ENCODE results near the gene POLR1F.

DNA sequence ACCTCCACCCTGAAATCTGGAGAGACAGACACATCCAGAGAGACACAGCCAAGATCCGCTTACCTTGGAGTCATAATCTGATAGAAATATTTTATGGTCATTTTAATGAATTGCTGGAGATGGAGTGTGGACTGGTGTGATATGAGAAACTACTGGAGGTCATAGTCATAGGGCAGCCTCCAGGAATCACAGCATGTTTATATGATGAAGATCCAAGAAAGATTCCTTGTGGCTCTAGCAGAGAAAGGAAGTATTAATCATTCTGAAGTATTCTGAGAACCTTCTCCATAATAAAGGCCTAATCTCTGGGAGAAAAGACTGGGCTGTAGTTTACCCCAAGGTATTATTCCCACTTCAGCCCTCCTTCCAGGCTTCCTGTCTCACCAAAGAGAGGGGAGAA is 38.0 kb downstream of the POLR1F start:
- TF ChIP-seq, protein P1, sequence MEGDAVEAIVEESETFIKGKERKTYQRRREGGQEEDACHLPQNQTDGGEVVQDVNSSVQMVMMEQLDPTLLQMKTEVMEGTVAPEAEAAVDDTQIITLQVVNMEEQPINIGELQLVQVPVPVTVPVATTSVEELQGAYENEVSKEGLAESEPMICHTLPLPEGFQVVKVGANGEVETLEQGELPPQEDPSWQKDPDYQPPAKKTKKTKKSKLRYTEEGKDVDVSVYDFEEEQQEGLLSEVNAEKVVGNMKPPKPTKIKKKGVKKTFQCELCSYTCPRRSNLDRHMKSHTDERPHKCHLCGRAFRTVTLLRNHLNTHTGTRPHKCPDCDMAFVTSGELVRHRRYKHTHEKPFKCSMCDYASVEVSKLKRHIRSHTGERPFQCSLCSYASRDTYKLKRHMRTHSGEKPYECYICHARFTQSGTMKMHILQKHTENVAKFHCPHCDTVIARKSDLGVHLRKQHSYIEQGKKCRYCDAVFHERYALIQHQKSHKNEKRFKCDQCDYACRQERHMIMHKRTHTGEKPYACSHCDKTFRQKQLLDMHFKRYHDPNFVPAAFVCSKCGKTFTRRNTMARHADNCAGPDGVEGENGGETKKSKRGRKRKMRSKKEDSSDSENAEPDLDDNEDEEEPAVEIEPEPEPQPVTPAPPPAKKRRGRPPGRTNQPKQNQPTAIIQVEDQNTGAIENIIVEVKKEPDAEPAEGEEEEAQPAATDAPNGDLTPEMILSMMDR (conservative IDR thresholded peaks at IDR 0.05 in 1 of 2, IDR thresholded peaks at IDR 0.05 in 1 of 2; ENCODE audit: extremely low read depth in 1 of 2, insufficient read depth in 1 of 2, low read depth in 1 of 2, low read length in 2 of 2): no peak
- no peak for TF ChIP-seq EZH2 (IDR thresholded peaks at IDR 0.05; ENCODE audit: borderline replicate concordance, low read length)
